Loucy (cell line): ENCODE measurements around the gene NDP.

Experiments
- CTCF ChIP-seq: fragments of 200-600 bp; sonication (generic); conservative IDR thresholded peaks from 2 replicates; pipeline ENCODE4 v1.5.1; 2014; ENCODE audit warnings: mild to moderate bottlenecking, antibody characterized with exemption, low read length
- EZH2phosphoT487 ChIP-seq: fragments of 200-600 bp; IDR thresholded peaks from 2 replicates; pipeline ENCODE4 v1.6.1; 2018; ENCODE audit warnings: antibody characterized with exemption, mild to moderate bottlenecking, moderate library complexity, borderline replicate concordance

- TF ChIP-seq CTCF (no peak), EZH2phosphoT487 (no peak)
These were observed 2.7 kb downstream of the NDP start for GRCh38 chrX:43970528-43970927.
